Osteoblast (primary cell): ENCODE data around the gene EYS. TPM values are rescaled to one million over a fixed set of nuclear protein-coding genes. Genes with fewer than 3 reads are reported as not detected.

Source experiments
- DNase-seq: peaks from one replicate; pipeline ENCODE4 v3.0.0; 2011; ENCODE audit warnings: low spot score, mixed read lengths; ENCODE audit not compliant: insufficient read length; ENCODE audit errors: missing footprints
- H2AFZ ChIP-seq: 2 replicates; pipeline ENCODE4 v1.6.0; 2011; ENCODE audit warnings: mild to moderate bottlenecking, low read length
- H3K27ac ChIP-seq: 2 replicates; pipeline ENCODE4 v1.5.1; 2011; ENCODE audit warnings: mild to moderate bottlenecking, low read depth, low read length, moderate library complexity
- H3K27me3 ChIP-seq: 2 replicates; pipeline ENCODE4 v1.6.0; 2012; ENCODE audit warnings: mild to moderate bottlenecking, control low read depth, inconsistent platforms, low read length, moderate library complexity; ENCODE audit not compliant: insufficient read depth
- H3K36me3 ChIP-seq: 2 replicates; pipeline ENCODE4 v1.5.1; 2011; ENCODE audit warnings: mild to moderate bottlenecking, low read length, control low read depth, moderate library complexity; ENCODE audit not compliant: insufficient read depth
- H3K4me1 ChIP-seq: 2 replicates; pipeline ENCODE4 v1.5.1; 2011; ENCODE audit warnings: mild to moderate bottlenecking, low read length, control low read depth, moderate library complexity; ENCODE audit not compliant: insufficient read depth
- H3K4me2 ChIP-seq: 2 replicates; pipeline ENCODE4 v1.6.0; 2011; ENCODE audit warnings: mild to moderate bottlenecking, low read length; ENCODE audit not compliant: insufficient read depth
- H3K4me3 ChIP-seq: fragments of 200-600 bp; sonication (generic); 3 replicates; pipeline ENCODE4 v1.5.1; 2012; ENCODE audit warnings: mild to moderate bottlenecking, low read length, inconsistent platforms; ENCODE audit not compliant: insufficient read depth
- H3K79me2 ChIP-seq: 2 replicates; pipeline ENCODE4 v1.6.0; 2012; ENCODE audit warnings: mild to moderate bottlenecking, low read length, control low read depth, inconsistent platforms; ENCODE audit not compliant: insufficient read depth
- H3K9me3 ChIP-seq: 2 replicates; pipeline ENCODE4 v1.5.1; 2011; ENCODE audit warnings: low read depth, low read length, control low read depth
- H4K20me1 ChIP-seq: 2 replicates; pipeline ENCODE4 v1.6.0; 2012; ENCODE audit warnings: mild to moderate bottlenecking, low read length, control low read depth; ENCODE audit not compliant: insufficient read depth
- CTCF ChIP-seq: IDR thresholded peaks from 2 replicates; pipeline ENCODE4 v1.5.1; 2011; ENCODE audit warnings: mild to moderate bottlenecking, low read depth, low read length, moderate library complexity; ENCODE audit errors: extremely low read depth
- total RNA-seq: library from RNA; depleted of rRNA; stranded (reverse); fragments of >200 nt; gene quantifications from 2 replicates; pipeline ENCODE4 v1.2.3, GENCODE V29; 2012

Gene EYS
- total RNA-seq, 1 donor: under 0.01 TPM

GRCh38 chr6:63919556-63920110 lies 1787.4 kb downstream of the EYS start:
- Histone ChIP-seq H3K4me2 (no peak overlapping the region), H3K27me3 (no peaks in the 10 kb centered on the region), H3K27ac (no peak overlapping the region), H4K20me1 (no peaks in the 10 kb centered on the region), H3K4me1 (no peaks in the 10 kb centered on the region), H3K79me2 (no peaks in the 10 kb centered on the region), H3K4me3 (no peak overlapping the region), H2AFZ (no peak overlapping the region), H3K9me3 (no peaks in the 10 kb centered on the region), H3K36me3 (no peaks in the 10 kb centered on the region)
- no peak for TF ChIP-seq CTCF
- no peak for DNase-seq

GRCh38 chr6:63912887-63913286 lies 1794.1 kb downstream of the EYS start:
- no peak overlapping the region for H3K4me2 ChIP-seq
- no peaks in the 10 kb centered on the region for H3K27me3 ChIP-seq
- no peak overlapping the region for H2AFZ ChIP-seq
- no peak for DNase-seq
- no peaks in the 10 kb centered on the region for H3K4me1 ChIP-seq
- H3K27ac ChIP-seq: no peak overlapping the region
- H3K9me3 ChIP-seq: no peaks in the 10 kb centered on the region
- no peaks in the 10 kb centered on the region for H4K20me1 ChIP-seq
- no peaks in the 10 kb centered on the region for H3K36me3 ChIP-seq
- no peak overlapping the region for H3K4me3 ChIP-seq
- no peak for TF ChIP-seq CTCF
- no peaks in the 10 kb centered on the region for H3K79me2 ChIP-seq

- no peak overlapping the region for H3K4me2 ChIP-seq
- no peaks in the 10 kb centered on the region for H3K79me2 ChIP-seq
- DNase-seq: no peak
- TF ChIP-seq CTCF: no peak
- no peaks in the 10 kb centered on the region for H3K36me3 ChIP-seq
- no peaks in the 10 kb centered on the region for H4K20me1 ChIP-seq
- H3K9me3 ChIP-seq: no peaks in the 10 kb centered on the region
- no peaks in the 10 kb centered on the region for H3K27me3 ChIP-seq
- no peak overlapping the region for H3K27ac ChIP-seq
- no peaks in the 10 kb centered on the region for H3K4me1 ChIP-seq
- H3K4me3 ChIP-seq: no peak overlapping the region
- H2AFZ ChIP-seq: no peak overlapping the region
Observed at GRCh38 chr6:63910863-63911551, 1796.0 kb downstream of the EYS start.

GRCh38 chr6:63904650-63905248 lies 1802.3 kb downstream of the EYS start:
- H3K36me3 ChIP-seq: no peaks in the 10 kb centered on the region
- no peak overlapping the region for H3K27ac ChIP-seq
- no peaks in the 10 kb centered on the region for H4K20me1 ChIP-seq
- no peak overlapping the region for H2AFZ ChIP-seq
- H3K9me3 ChIP-seq: no peaks in the 10 kb centered on the region
- no peak for TF ChIP-seq CTCF
- H3K4me3 ChIP-seq: no peak overlapping the region
- H3K27me3 ChIP-seq: no peaks in the 10 kb centered on the region
- no peak overlapping the region for H3K4me2 ChIP-seq
- peak; percentile 35 for DNase-seq
- H3K79me2 ChIP-seq: no peaks in the 10 kb centered on the region
- peaks cover 3% of the 10 kb centered on the region for H3K4me1 ChIP-seq
